ENCODE measurements around the gene BCL2L2.

BCL2L2 gene

DNA sequence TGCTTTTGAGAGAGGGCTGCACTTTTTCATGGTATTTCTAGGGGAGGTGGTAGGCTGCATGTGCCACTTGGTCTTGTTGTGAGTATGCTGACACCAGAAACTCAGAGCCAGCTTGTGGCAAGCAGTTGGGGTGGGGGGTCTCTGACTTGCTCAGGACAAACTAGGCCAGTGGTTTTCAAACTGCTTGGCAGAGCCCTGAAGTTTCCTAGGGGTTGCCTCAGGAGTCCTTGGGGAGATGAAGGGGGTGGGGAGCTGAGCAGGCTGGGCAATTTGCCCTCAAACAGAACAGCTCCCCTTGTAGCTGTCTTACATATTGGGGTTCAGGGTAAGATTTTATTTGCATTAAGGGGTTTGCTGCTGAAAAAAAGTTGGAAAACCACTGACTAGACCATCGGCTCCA, 3.9 kb downstream of the BCL2L2 start:
- DNase-seq (ENCODE audit: insufficient read length, low spot score), result no peak
- no peak for FAIRE-seq
- TF ChIP-seq, protein P1, sequence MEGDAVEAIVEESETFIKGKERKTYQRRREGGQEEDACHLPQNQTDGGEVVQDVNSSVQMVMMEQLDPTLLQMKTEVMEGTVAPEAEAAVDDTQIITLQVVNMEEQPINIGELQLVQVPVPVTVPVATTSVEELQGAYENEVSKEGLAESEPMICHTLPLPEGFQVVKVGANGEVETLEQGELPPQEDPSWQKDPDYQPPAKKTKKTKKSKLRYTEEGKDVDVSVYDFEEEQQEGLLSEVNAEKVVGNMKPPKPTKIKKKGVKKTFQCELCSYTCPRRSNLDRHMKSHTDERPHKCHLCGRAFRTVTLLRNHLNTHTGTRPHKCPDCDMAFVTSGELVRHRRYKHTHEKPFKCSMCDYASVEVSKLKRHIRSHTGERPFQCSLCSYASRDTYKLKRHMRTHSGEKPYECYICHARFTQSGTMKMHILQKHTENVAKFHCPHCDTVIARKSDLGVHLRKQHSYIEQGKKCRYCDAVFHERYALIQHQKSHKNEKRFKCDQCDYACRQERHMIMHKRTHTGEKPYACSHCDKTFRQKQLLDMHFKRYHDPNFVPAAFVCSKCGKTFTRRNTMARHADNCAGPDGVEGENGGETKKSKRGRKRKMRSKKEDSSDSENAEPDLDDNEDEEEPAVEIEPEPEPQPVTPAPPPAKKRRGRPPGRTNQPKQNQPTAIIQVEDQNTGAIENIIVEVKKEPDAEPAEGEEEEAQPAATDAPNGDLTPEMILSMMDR (IDR thresholded peaks at IDR 0.05; ENCODE audit: insufficient read depth, missing control alignments), result no peak

GRCh38 chr14:23316300-23316699, 9.7 kb downstream of the BCL2L2 start:
- DNase-seq (ENCODE audit: insufficient read length, low spot score) (no peak), FAIRE-seq (no peak)
- TF ChIP-seq, protein P1 (IDR thresholded peaks at IDR 0.05; ENCODE audit: insufficient read depth, missing control alignments), result no peak

GRCh38 chr14:23319746-23320583, 13.3 kb downstream of the BCL2L2 start:
- DNase-seq (ENCODE audit: insufficient read length, low spot score) (no peak), FAIRE-seq (no peak)
- TF ChIP-seq, protein P1 (IDR thresholded peaks at IDR 0.05; ENCODE audit: insufficient read depth, missing control alignments), result no peak

GRCh38 chr14:23320584-23321571, 14.2 kb downstream of the BCL2L2 start, which contains the start of gene PABPN1:
TSS of gene PABPN1 (plus strand) at chr14:23321457. CDS start at chr14:23321470, 13 bp downstream.
- peak; percentile 69 for DNase-seq (ENCODE audit: insufficient read length, low spot score)
- TF ChIP-seq, protein P1 (IDR thresholded peaks at IDR 0.05; ENCODE audit: insufficient read depth, missing control alignments), result no peak
- FAIRE-seq, result no peak

- TF ChIP-seq, protein P1 (IDR thresholded peaks at IDR 0.05; ENCODE audit: insufficient read depth, missing control alignments), result no peak
- DNase-seq (ENCODE audit: insufficient read length, low spot score), result no peak
- FAIRE-seq, result no peak
These were observed 15.2 kb downstream of the BCL2L2 start for GRCh38 chr14:23321572-23322547.

Measured in D721Med (cell line).